ENCODE measurements around the gene KRT83.

KRT83 gene

GRCh38 chr12:52314511-52314910, 6.7 kb downstream of the KRT83 start:
- TF ChIP-seq ZNF140 (tag by site-specific recombination; IDR thresholded peaks at IDR 0.05) (no peak), ZNF670 (tag by site-specific recombination; IDR thresholded peaks at IDR 0.05; ENCODE audit: low read depth) (no peak), ZNF510 (tag by site-specific recombination; IDR thresholded peaks at IDR 0.05; ENCODE audit: insufficient replicate concordance) (no peak), OSR2 (tag by site-specific recombination; IDR thresholded peaks at IDR 0.05) (no peak), RBAK (tag by site-specific recombination; IDR thresholded peaks at IDR 0.05) (no peak), KLF17 (tag by site-specific recombination; IDR thresholded peaks at IDR 0.05) (no peak), ZNF266 (tag by site-specific recombination; IDR thresholded peaks at IDR 0.05; ENCODE audit: low read depth) (no peak)
- ChIA-PET CTCF (interaction anchor here (0.6 to 3.0 kb wide), 9 partner anchors 8 to 157 kb away, joined by 3 to 18 read pairs (median 5); no protein-coding TSS in a partner anchor), POLR2A (no interaction called here)
- H3K4me3 ChIP-seq (ENCODE audit: low read depth, low read length), result no peak overlapping the region
- H3K9me3 ChIP-seq (ENCODE audit: control insufficient read depth, insufficient read depth, low read depth, low read length), result no peaks in the 10 kb centered on the region
- H3K27ac ChIP-seq (ENCODE audit: extremely low read depth, low read depth, low read length), result no peak overlapping the region
- H3K36me3 ChIP-seq (ENCODE audit: control insufficient read depth in 2 of 2, insufficient read depth in 1 of 2, low read length in 2 of 2), result no peaks in the 10 kb centered on the region
- no peaks in the 10 kb centered on the region for H3K4me1 ChIP-seq (ENCODE audit: control insufficient read depth, insufficient read depth, low read length)

- POLR2A ChIA-PET, result interaction anchor here (0.5 kb wide), 1 partner anchor 20 kb away, joined by 6 read pairs; no protein-coding TSS in a partner anchor
- CTCF ChIA-PET, result interaction anchor here (1.1 kb wide), 1 partner anchor 34 kb away, joined by 3 read pairs; no protein-coding TSS in a partner anchor
- H3K27ac ChIP-seq (ENCODE audit: extremely low read depth, low read depth, low read length), result no peak overlapping the region
- no peak overlapping the region for H3K4me3 ChIP-seq (ENCODE audit: low read depth, low read length)
- H3K9me3 ChIP-seq (ENCODE audit: control insufficient read depth, insufficient read depth, low read depth, low read length), result no peaks in the 10 kb centered on the region
- H3K4me1 ChIP-seq (ENCODE audit: control insufficient read depth, insufficient read depth, low read length), result no peaks in the 10 kb centered on the region
- TF ChIP-seq ZNF792 (tag by site-specific recombination; IDR thresholded peaks at IDR 0.05) (no peak), ZNF280D (tag by site-specific recombination; IDR thresholded peaks at IDR 0.05) (no peak), AEBP2 (tag by site-specific recombination; IDR thresholded peaks at IDR 0.05; ENCODE audit: borderline replicate concordance) (no peak), INSM2 (tag by site-specific recombination; IDR thresholded peaks at IDR 0.05) (no peak), ZNF248 (tag by site-specific recombination; IDR thresholded peaks at IDR 0.05) (no peak), HOXD13 (CRISPR knock-in tag; IDR thresholded peaks at IDR 0.05; ENCODE audit: borderline replicate concordance) (no peak), PRDM2 (tag by site-specific recombination; IDR thresholded peaks at IDR 0.05; ENCODE audit: borderline replicate concordance) (no peak)
- H3K36me3 ChIP-seq (ENCODE audit: control insufficient read depth in 2 of 2, insufficient read depth in 1 of 2, low read length in 2 of 2), result no peaks in the 10 kb centered on the region
These were observed 7.3 kb downstream of the KRT83 start for GRCh38 chr12:52313926-52314325.

Data from HEK293 (cell line).